ENCODE results near the gene HMX3. TPM values are rescaled to one million over a fixed set of nuclear protein-coding genes. Genes with fewer than 3 reads are reported as not detected.

The HMX3 gene
- total RNA-seq, 1 experiment from 2014 or later = not detected

DNA sequence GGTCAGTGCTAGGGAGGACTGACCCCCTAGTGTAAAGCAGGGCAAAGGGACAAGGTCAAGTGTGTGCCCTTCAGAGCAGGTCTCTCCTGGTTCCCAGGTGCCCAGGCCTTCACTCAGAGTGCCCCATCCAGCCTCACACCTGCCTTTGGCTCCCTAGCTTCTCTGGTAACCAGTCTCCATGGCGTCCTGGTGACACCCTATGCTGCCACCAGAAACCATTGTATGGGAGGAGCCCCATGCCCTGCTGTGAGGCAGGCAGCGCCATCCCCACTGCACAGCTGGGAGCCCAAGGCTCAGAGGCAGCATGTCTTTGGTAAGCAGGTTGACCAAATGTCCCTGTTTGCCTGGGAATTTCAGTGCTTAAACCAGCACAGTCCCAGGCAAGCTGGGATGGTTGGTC is 33.1 kb upstream of the HMX3 start:
- Histone ChIP-seq H3K18ac (ENCODE audit: insufficient read length, low read depth, low read length) (no peak overlapping the region), H2BK20ac (ENCODE audit: low read depth, low read length, poor library complexity, severe bottlenecking) (no peak overlapping the region), H3K4me2 (ENCODE audit: insufficient read depth, insufficient read length, low read length) (no peak overlapping the region), H2AFZ (ENCODE audit: low read length) (no peak overlapping the region), H3K23ac (ENCODE audit: insufficient read length, low read depth, low read length) (no peak overlapping the region), H3K4ac (ENCODE audit: low read depth, low read length) (no peak overlapping the region), H3K79me2 (ENCODE audit: insufficient read depth, low read length) (no peaks in the 10 kb centered on the region), H3K27me3 (ENCODE audit: insufficient read depth, low read length) (no peaks in the 10 kb centered on the region), H3K79me1 (ENCODE audit: insufficient read depth, low read depth, low read length, poor library complexity, severe bottlenecking) (no peaks in the 10 kb centered on the region), H3K14ac (ENCODE audit: insufficient read depth, low read length) (no peak overlapping the region; the same call in 1 of the 2 replicates), H2AK5ac (ENCODE audit: insufficient read length, low read length) (no peak overlapping the region), H4K20me1 (ENCODE audit: control insufficient read depth, insufficient read depth, insufficient read length) (peaks cover 2% of the 10 kb centered on the region), H4K5ac (ENCODE audit: insufficient read length, low read depth, low read length) (no peak overlapping the region), H4K91ac (ENCODE audit: insufficient read length, low read depth, low read length) (no peak overlapping the region), H3K56ac (ENCODE audit: insufficient read length, low read depth, low read length) (no peak overlapping the region), H3K27ac (ENCODE audit: insufficient read length, low read depth, low read length) (no peak overlapping the region), H3K4me1 (ENCODE audit: insufficient read depth, low read length) (no peaks in the 10 kb centered on the region; the same call in 1 of the 2 replicates), H4K8ac (replicated peaks; ENCODE audit: insufficient read length, low read depth, low read length) (no peak overlapping the region), H2BK120ac (ENCODE audit: low read depth, low read length, poor library complexity, severe bottlenecking) (no peak overlapping the region), H2BK12ac (ENCODE audit: insufficient read length, low read depth, low read length) (no peak overlapping the region), H2BK5ac (ENCODE audit: insufficient read length, low read length) (no peak overlapping the region), H2BK15ac (ENCODE audit: low read depth, low read length) (no peak overlapping the region), H3K23me2 (ENCODE audit: insufficient read length, low read depth, low read length, poor library complexity, severe bottlenecking) (no peaks in the 10 kb centered on the region), H3K9ac (ENCODE audit: extremely low read depth, insufficient read length, low read length) (no peak overlapping the region), H3K9me3 (ENCODE audit: control insufficient read depth, low read depth, low read length) (no peaks in the 10 kb centered on the region), H3T11ph (ENCODE audit: low read length) (no peak overlapping the region)
- H3K9me3 Mint-ChIP-seq = no peaks in the 10 kb centered on the region
- no peak overlapping the region for H3K4me3 Mint-ChIP-seq
- DNase-seq = peak; percentile 34
- peaks cover 21 to 22% of the 10 kb centered on the region in 2 experiments for H3K4me1 Mint-ChIP-seq
- WGBS (ENCODE audit: extremely low coverage, insufficient read length, low lambda C conversion rate) = no CpG with 5 or more reads among the region's 2 CpGs
- no peaks in the 10 kb centered on the region; a peak in 1 of 7 replicates for H3K36me3 Mint-ChIP-seq (ENCODE audit: insufficient read depth in 1 of 3, low read depth in 3 of 3)
- H3K27ac Mint-ChIP-seq = no peak overlapping the region
- TF ChIP-seq, protein P1, sequence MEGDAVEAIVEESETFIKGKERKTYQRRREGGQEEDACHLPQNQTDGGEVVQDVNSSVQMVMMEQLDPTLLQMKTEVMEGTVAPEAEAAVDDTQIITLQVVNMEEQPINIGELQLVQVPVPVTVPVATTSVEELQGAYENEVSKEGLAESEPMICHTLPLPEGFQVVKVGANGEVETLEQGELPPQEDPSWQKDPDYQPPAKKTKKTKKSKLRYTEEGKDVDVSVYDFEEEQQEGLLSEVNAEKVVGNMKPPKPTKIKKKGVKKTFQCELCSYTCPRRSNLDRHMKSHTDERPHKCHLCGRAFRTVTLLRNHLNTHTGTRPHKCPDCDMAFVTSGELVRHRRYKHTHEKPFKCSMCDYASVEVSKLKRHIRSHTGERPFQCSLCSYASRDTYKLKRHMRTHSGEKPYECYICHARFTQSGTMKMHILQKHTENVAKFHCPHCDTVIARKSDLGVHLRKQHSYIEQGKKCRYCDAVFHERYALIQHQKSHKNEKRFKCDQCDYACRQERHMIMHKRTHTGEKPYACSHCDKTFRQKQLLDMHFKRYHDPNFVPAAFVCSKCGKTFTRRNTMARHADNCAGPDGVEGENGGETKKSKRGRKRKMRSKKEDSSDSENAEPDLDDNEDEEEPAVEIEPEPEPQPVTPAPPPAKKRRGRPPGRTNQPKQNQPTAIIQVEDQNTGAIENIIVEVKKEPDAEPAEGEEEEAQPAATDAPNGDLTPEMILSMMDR (conservative IDR thresholded peaks at IDR 0.05) = no peak
- H3K27me3 Mint-ChIP-seq (ENCODE audit: low read depth) = peaks cover 9% of the 10 kb centered on the region
